K562 (cell line): ENCODE data around the gene TRPV6. TPM values are rescaled to one million over a fixed set of nuclear protein-coding genes. Genes with fewer than 3 reads are reported as not detected.

Experiments used
- CTBP1 ChIP-seq: fragments of 450-650 bp; IDR thresholded peaks from 2 replicates; pipeline ENCODE4 v1.6.1; 2016; ENCODE audit warnings: borderline replicate concordance
- FOXP4 ChIP-seq: sonication (generic); formaldehyde crosslinking; IDR thresholded peaks from 2 replicates; pipeline ENCODE4 v1.8.0; 2022; ENCODE audit warnings: mild to moderate bottlenecking, missing genetic modification reagents, borderline replicate concordance
- IRF9 ChIP-seq: fragments of 450-650 bp; IDR thresholded peaks from 2 replicates; pipeline ENCODE4 v1.6.1; 2016; ENCODE audit warnings: missing biosample characterization, missing genetic modification characterization
- POLR2AphosphoS2 ChIP-seq: IDR thresholded peaks from 2 replicates; pipeline ENCODE4 v1.6.1; 2012; ENCODE audit warnings: low read length, improper control_type of control experiment
- RREB1 ChIP-seq: fragments of 250-450 bp; sonication (Bioruptor Pico); IDR thresholded peaks from 2 replicates; pipeline ENCODE4 v1.4.0; 2020
- TFAM ChIP-seq: fragments of 250-450 bp; sonication (Bioruptor Pico); conservative IDR thresholded peaks from 2 replicates; pipeline ENCODE4 v1.5.0; 2021; ENCODE audit warnings: mild to moderate bottlenecking, moderate library complexity
- ZBTB7A ChIP-seq: IDR thresholded peaks from 2 replicates; pipeline ENCODE4 v1.6.1; 2011; ENCODE audit warnings: low read depth, mild to moderate bottlenecking, low read length, moderate library complexity, borderline replicate concordance; ENCODE audit not compliant: control insufficient read depth
- ZNF318 ChIP-seq, 2 experiments: fragments of 450-650 bp; IDR thresholded peaks; 2 replicates each; pipeline ENCODE4 v1.6.1; 2016; ENCODE audit warnings: mild to moderate bottlenecking in 2 of 2, borderline replicate concordance in 1 of 2, low read depth in 1 of 2, moderate library complexity in 1 of 2
- polyA plus RNA-seq, 8 experiments: library from polyadenylated mRNA; depleted of rRNA in 4 of 8; stranded (reverse) in 5 of 8; unstranded in 3 of 8; fragments of >200 nt; fragmentation: Nextera tagmentation in 2 of 8; fragmentation: Illumina TruSeq in 1 of 8; extraction: Ambion mirVana in 2 of 8; extraction: Trizol in 1 of 8; gene quantifications; 2 replicates each; pipeline versions ENCODE4 v1.2.1 to v1.2.3, GENCODE V29; 2011 to 2014; ENCODE audit warnings: inconsistent platforms in 1 of 8, missing spikeins in 1 of 8
- total RNA-seq, 7 experiments: library from RNA; depleted of rRNA in 6 of 7; stranded (reverse); fragments of >200 nt in 6 of 7; fragmentation: Illumina TruSeq in 2 of 7; extraction: Trizol in 2 of 7; gene quantifications; 2 replicates each; pipeline versions ENCODE4 v1.2.1 to v1.2.3, GENCODE V29; 2011 to 2021; ENCODE audit warnings: low replicate concordance in 1 of 7

The TRPV6 gene
- total and polyA plus RNA-seq, 9 of the 15 experiments (the other 6 are each of a cell fraction or from before 2014, with no cell fraction given): 0.04 to 0.36 (median 0.11) TPM

GRCh38 chr7:142853739-142854371 is 31.7 kb downstream of the TRPV6 start (continued):
- peak; percentile 72; the same call in 1 of the 2 replicates for TF ChIP-seq RREB1 (CRISPR knock-in tag)
- no peak for TF ChIP-seq POLR2AphosphoS2
- no peak for TF ChIP-seq ZNF318 (IDR thresholded peaks at IDR 0.05; ENCODE audit: borderline replicate concordance in 1 of 2, low read depth in 1 of 2)
- TF ChIP-seq FOXP4 (CRISPR knock-in tag): peak; percentile 77; the same call in 1 of the 2 replicates
- no peak for TF ChIP-seq IRF9
- peak; percentile 44; the same call in 1 of the 2 replicates for TF ChIP-seq CTBP1
- TF ChIP-seq TFAM (CRISPR knock-in tag): no peak
- peak; percentile 94 for TF ChIP-seq ZBTB7A
